Measurements from ENCODE around the gene GSTK1. TPM values are rescaled to one million over a fixed set of nuclear protein-coding genes. Genes with fewer than 3 reads are reported as not detected.

Gene GSTK1
- polyA plus RNA-seq, 1 of the 3 experiments (the other 2 are of a cell fraction), result 299 TPM

GRCh38 chr7:143282124-143282523, 18.9 kb downstream of the GSTK1 start:
- Histone ChIP-seq H3K9me2 (no peaks in the 10 kb centered on the region), H3K27me3 (ENCODE audit: insufficient read depth) (no peaks in the 10 kb centered on the region), H3F3A (replicated peaks; ENCODE audit: insufficient read depth) (no peaks in the 10 kb centered on the region), H3K79me2 (ENCODE audit: insufficient read depth) (no peaks in the 10 kb centered on the region), H3K36me3 (replicated peaks in 1 of 2; ENCODE audit: control insufficient read depth in 1 of 2, insufficient read depth in 2 of 2, low read length in 1 of 2) (no peaks in the 10 kb centered on the region), H3K4me3 (ENCODE audit: low read depth in 2 of 2, low read length in 1 of 2) (no peak overlapping the region), H3K9ac (no peak overlapping the region), H3K27ac (ENCODE audit: low read depth in 2 of 2, low read length in 1 of 2) (no peak overlapping the region), H2AFZ (ENCODE audit: low read depth) (no peak overlapping the region), H4K20me1 (ENCODE audit: insufficient read depth) (no peaks in the 10 kb centered on the region), H3K4me1 (ENCODE audit: control insufficient read depth in 1 of 2, insufficient read depth in 2 of 2, low read depth in 1 of 2, low read length in 1 of 2) (peaks cover 5 to 9% of the 10 kb centered on the region in 2 experiments; a peak in 2 of 4 replicates), H3K9me3 (no peaks in the 10 kb centered on the region), H3K4me2 (no peak overlapping the region)
- CTCF ChIA-PET, result interaction anchor here (1.2 kb wide), 1 partner anchor 23 kb away, joined by 4 read pairs; no protein-coding TSS in a partner anchor
- WGBS (ENCODE audit: low lambda C conversion rate), result 91% methylated on average over 8 of the region's 8 CpGs
- POLR2A ChIA-PET, result no interaction called here
- DNase-seq, result no peak
- TF ChIP-seq GATA2 (CRISPR knock-in tag; IDR thresholded peaks at IDR 0.05) (no peak), RAD21 (IDR thresholded peaks at IDR 0.05; ENCODE audit: low read length) (no peak), CTCF (IDR thresholded peaks at IDR 0.05) (no peak), YY1 (IDR thresholded peaks at IDR 0.05; ENCODE audit: low read depth) (no peak), SMC3 (IDR thresholded peaks at IDR 0.05; ENCODE audit: low read depth, low read length) (no peak), GABPA (IDR thresholded peaks at IDR 0.05; ENCODE audit: low read depth) (no peak), FOXJ3 (CRISPR knock-in tag; IDR thresholded peaks at IDR 0.05) (no peak), NRF1 (IDR thresholded peaks at IDR 0.05; ENCODE audit: low read depth, low read length) (no peak), NFIC (IDR thresholded peaks at IDR 0.05; ENCODE audit: borderline replicate concordance) (no peak)
- TF ChIP-seq, protein P1, sequence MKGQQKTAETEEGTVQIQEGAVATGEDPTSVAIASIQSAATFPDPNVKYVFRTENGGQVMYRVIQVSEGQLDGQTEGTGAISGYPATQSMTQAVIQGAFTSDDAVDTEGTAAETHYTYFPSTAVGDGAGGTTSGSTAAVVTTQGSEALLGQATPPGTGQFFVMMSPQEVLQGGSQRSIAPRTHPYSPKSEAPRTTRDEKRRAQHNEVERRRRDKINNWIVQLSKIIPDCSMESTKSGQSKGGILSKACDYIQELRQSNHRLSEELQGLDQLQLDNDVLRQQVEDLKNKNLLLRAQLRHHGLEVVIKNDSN (IDR thresholded peaks at IDR 0.05; ENCODE audit: borderline replicate concordance, low read depth), result no peak

GRCh38 chr7:143283381-143283780, 20.1 kb downstream of the GSTK1 start:
- no peaks in the 10 kb centered on the region for H3K9me2 ChIP-seq
- no peak for DNase-seq
- no peak overlapping the region for H3K4me2 ChIP-seq
- no peak overlapping the region for H3K9ac ChIP-seq
- no peaks in the 10 kb centered on the region for H3K36me3 ChIP-seq (replicated peaks in 1 of 2; ENCODE audit: control insufficient read depth in 1 of 2, insufficient read depth in 2 of 2, low read length in 1 of 2)
- H3K27me3 ChIP-seq (ENCODE audit: insufficient read depth), result no peaks in the 10 kb centered on the region
- no peaks in the 10 kb centered on the region for H4K20me1 ChIP-seq (ENCODE audit: insufficient read depth)
- no peak overlapping the region for H3K27ac ChIP-seq (ENCODE audit: low read depth in 2 of 2, low read length in 1 of 2)
- H2AFZ ChIP-seq (ENCODE audit: low read depth), result no peak overlapping the region
- CTCF ChIA-PET, result interaction anchor here (0.7 to 1.3 kb wide), 3 partner anchors 16 to 68 kb away, joined by 3 to 4 read pairs (median 3); partner anchors contain the start of gene GSTK1
- no peaks in the 10 kb centered on the region for H3K9me3 ChIP-seq
- POLR2A ChIA-PET, result no interaction called here
- no peaks in the 10 kb centered on the region for H3F3A ChIP-seq (replicated peaks; ENCODE audit: insufficient read depth)
- H3K4me1 ChIP-seq (ENCODE audit: control insufficient read depth in 1 of 2, insufficient read depth in 2 of 2, low read depth in 1 of 2, low read length in 1 of 2), result peaks cover 9 to 11% of the 10 kb centered on the region in 2 experiments; a peak in 2 of 4 replicates
- H3K79me2 ChIP-seq (ENCODE audit: insufficient read depth), result no peaks in the 10 kb centered on the region; the same call in 1 of the 2 replicates
- TF ChIP-seq TCF12 (IDR thresholded peaks at IDR 0.05), result no peak
- TF ChIP-seq, protein P2, sequence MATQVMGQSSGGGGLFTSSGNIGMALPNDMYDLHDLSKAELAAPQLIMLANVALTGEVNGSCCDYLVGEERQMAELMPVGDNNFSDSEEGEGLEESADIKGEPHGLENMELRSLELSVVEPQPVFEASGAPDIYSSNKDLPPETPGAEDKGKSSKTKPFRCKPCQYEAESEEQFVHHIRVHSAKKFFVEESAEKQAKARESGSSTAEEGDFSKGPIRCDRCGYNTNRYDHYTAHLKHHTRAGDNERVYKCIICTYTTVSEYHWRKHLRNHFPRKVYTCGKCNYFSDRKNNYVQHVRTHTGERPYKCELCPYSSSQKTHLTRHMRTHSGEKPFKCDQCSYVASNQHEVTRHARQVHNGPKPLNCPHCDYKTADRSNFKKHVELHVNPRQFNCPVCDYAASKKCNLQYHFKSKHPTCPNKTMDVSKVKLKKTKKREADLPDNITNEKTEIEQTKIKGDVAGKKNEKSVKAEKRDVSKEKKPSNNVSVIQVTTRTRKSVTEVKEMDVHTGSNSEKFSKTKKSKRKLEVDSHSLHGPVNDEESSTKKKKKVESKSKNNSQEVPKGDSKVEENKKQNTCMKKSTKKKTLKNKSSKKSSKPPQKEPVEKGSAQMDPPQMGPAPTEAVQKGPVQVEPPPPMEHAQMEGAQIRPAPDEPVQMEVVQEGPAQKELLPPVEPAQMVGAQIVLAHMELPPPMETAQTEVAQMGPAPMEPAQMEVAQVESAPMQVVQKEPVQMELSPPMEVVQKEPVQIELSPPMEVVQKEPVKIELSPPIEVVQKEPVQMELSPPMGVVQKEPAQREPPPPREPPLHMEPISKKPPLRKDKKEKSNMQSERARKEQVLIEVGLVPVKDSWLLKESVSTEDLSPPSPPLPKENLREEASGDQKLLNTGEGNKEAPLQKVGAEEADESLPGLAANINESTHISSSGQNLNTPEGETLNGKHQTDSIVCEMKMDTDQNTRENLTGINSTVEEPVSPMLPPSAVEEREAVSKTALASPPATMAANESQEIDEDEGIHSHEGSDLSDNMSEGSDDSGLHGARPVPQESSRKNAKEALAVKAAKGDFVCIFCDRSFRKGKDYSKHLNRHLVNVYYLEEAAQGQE (IDR thresholded peaks at IDR 0.05; ENCODE audit: low read depth, low read length), result no peak
- TF ChIP-seq GABPA (IDR thresholded peaks at IDR 0.05; ENCODE audit: low read depth), result no peak
- no peak for TF ChIP-seq PBX3 (IDR thresholded peaks at IDR 0.05)
- TF ChIP-seq, protein P3, sequence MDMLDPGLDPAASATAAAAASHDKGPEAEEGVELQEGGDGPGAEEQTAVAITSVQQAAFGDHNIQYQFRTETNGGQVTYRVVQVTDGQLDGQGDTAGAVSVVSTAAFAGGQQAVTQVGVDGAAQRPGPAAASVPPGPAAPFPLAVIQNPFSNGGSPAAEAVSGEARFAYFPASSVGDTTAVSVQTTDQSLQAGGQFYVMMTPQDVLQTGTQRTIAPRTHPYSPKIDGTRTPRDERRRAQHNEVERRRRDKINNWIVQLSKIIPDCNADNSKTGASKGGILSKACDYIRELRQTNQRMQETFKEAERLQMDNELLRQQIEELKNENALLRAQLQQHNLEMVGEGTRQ (IDR thresholded peaks at IDR 0.05; ENCODE audit: borderline replicate concordance, low read depth, low read length), result no peak
- TF ChIP-seq EZH2phosphoT487 (IDR thresholded peaks at IDR 0.05; ENCODE audit: borderline replicate concordance, low read depth), result no peak
- TF ChIP-seq POLR2AphosphoS5 (IDR thresholded peaks at IDR 0.05; ENCODE audit: low read depth, low read length), result no peak
- TF ChIP-seq RXRA (IDR thresholded peaks at IDR 0.05; ENCODE audit: borderline replicate concordance, low read depth), result no peak
- no peak for TF ChIP-seq TAF1 (IDR thresholded peaks at IDR 0.05; ENCODE audit: borderline replicate concordance, low read depth, low read length)
- H3K4me3 ChIP-seq (ENCODE audit: low read depth in 2 of 2, low read length in 1 of 2), result no peak overlapping the region
- 85% methylated on average over 4 of the region's 4 CpGs for WGBS (ENCODE audit: low lambda C conversion rate)
